ENCODE results near the gene GLE1. TPM values are rescaled to one million over a fixed set of nuclear protein-coding genes. Genes with fewer than 3 reads are reported as not detected.

The GLE1 gene
- total RNA-seq = 21.5 and 21.8 TPM in 2 replicates

DNA sequence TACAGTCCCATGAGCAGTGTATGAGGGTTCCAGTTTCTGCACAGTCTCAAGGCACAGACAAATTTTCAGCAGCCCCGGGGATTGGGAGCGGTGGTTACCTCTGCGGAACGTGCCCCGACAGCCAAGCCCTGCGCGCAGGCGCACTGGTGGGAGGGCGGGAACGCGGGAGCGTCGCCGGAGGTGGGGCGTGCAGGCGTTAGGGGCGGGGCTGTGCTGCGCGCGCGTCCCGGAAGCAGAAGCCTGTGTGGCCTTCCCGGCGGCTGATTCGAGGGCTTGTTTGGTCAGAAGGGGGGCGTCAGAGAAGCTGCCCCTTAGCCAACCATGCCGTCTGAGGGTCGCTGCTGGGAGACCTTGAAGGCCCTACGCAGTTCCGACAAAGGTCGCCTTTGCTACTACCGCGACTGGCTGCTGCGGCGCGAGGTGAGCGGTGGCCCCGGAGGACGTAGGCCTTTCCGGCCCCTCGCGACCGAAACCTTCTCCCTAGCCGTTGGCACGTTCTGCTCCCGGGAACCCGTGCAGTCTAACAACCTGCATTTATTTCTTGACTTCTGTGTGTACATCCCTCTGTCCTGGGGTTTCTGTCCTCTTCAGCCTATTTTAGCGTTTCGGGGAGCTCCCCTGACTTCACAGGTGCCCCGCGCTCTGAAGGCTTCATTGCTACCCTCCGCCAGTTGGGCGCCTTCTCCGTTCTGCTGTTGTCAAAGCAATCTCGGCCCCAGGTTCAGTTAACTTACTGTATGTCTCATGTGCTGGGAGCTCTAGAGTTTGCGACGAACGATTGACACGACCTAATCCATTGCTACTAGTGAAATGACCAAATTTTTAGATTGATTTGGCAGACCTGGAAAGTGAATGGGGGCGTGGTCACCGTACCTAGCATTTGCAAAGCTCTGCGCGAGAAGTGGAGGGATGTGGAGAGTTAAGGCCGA lies at the start of gene GLE1:
Gene GLE1, plus strand, starts transcription at position 235 of the 929 bp plus-strand sequence. Its CDS starts 87 bp downstream, at position 322.

GRCh38 chr9:128455849-128456612 lies 48.5 kb upstream of the GLE1 start, which contains the start of gene ODF2:
TSS of gene ODF2 (plus strand) at chr9:128456006. CDS start at chr9:128456092, 86 bp downstream.

GRCh38 chr9:128552153-128552743 lies 47.7 kb downstream of the GLE1 start, which contains the start of gene SPTAN1:
TSS of gene SPTAN1 (plus strand) at chr9:128552587. CDS start at chr9:128566741, 14,154 bp downstream.

Other genes with a start within 250 kb of the GLE1 start
- gene GOLGA2, start 228.7 kb upstream of the GLE1 start, total RNA-seq = 55.2 and 83.3 TPM in 2 replicates
- 26.8 and 32.1 TPM in 2 replicates for gene SWI5, start 228.4 kb upstream of the GLE1 start, total RNA-seq
- 24.1 and 31.8 TPM in 2 replicates for gene TRUB2, start 182.3 kb upstream of the GLE1 start, total RNA-seq
- gene COQ4, start 181.9 kb upstream of the GLE1 start, total RNA-seq = 20.9 and 30.8 TPM in 2 replicates
- 27.0 and 27.9 TPM in 2 replicates for gene SLC27A4, start 164.2 kb upstream of the GLE1 start, total RNA-seq
- 39.2 and 43.2 TPM in 2 replicates for gene URM1, start 133.3 kb upstream of the GLE1 start, total RNA-seq
- 14.6 and 48.1 TPM in 2 replicates for gene CERCAM, start 83.9 kb upstream of the GLE1 start, total RNA-seq
- 45.7 and 46.6 TPM in 2 replicates for gene ODF2, start 48.7 kb upstream of the GLE1 start, total RNA-seq
- 484 and 510 TPM in 2 replicates for gene SPTAN1, start 47.9 kb downstream of the GLE1 start, total RNA-seq
- 44.1 and 70.7 TPM in 2 replicates for gene DYNC2I2, start 152.1 kb downstream of the GLE1 start, total RNA-seq
- 746 and 844 TPM in 2 replicates for gene SET, start 184.5 kb downstream of the GLE1 start, total RNA-seq
- gene PKN3, start 197.8 kb downstream of the GLE1 start, total RNA-seq = 16.6 and 18.5 TPM in 2 replicates
- 29.4 and 31.9 TPM in 2 replicates for gene ZDHHC12, start 219.4 kb downstream of the GLE1 start, total RNA-seq

Measured in endothelial cell of coronary artery (primary cell).